Right cardiac atrium (tissue), 5 donors: ENCODE measurements around the gene SLC20A1. TPM values are rescaled to one million over a fixed set of nuclear protein-coding genes. Genes with fewer than 3 reads are reported as not detected.
"Not testable (repeated sequence)": the region's sequence is repeated elsewhere in the genome, so short reads cannot be mapped to it uniquely, and the experiment has no call there.

Source experiments
- ATAC-seq, 2 donors: fragments of 200-7000 bp; cut with Tn5 transposase; one replicate each; pipeline versions ENCODE4 v1.8.0 to v1.9.1; 2020; ENCODE audit warnings: moderate library complexity in 2 of 2, mild to moderate bottlenecking in 1 of 2
- DNase-seq, 3 donors: peaks; one replicate each; pipeline ENCODE4 v3.0.0-alpha.2; 2020
- H3K27ac ChIP-seq: one replicate; pipeline ENCODE4 v1.5.1; 2013; ENCODE audit warnings: mild to moderate bottlenecking, low read length, control low read depth, moderate library complexity
- H3K27me3 ChIP-seq: one replicate; pipeline ENCODE4 v1.6.1; 2013; ENCODE audit not compliant: control insufficient read depth, insufficient read depth
- H3K4me1 ChIP-seq: one replicate; pipeline ENCODE4 v1.6.1; 2013; ENCODE audit warnings: low read length; ENCODE audit not compliant: control insufficient read depth, insufficient read depth
- H3K4me3 ChIP-seq: one replicate; pipeline ENCODE4 v1.5.1; 2013; ENCODE audit warnings: low read length, control low read depth
- H3K9me3 ChIP-seq: one replicate; pipeline ENCODE4 v1.6.1; 2013; ENCODE audit warnings: low read length; ENCODE audit not compliant: control insufficient read depth
- WGBS: extraction: QIAGEN DNeasy Blood & Tissue Kit; methylation state at CpG from one replicate; pipeline ENCODE4 v1.1.7; 2013; 5-methylcytosine and 5-hydroxymethylcytosine counted together
- intact Hi-C, 4 donors: fragments of 100-400 bp; cut with DNase I; formaldehyde crosslinking; loops; one replicate each; pipeline versions ENCODE4 v1.11.0 to v1.14.0; 2022 to 2023
- polyA plus RNA-seq: library from polyadenylated mRNA; stranded (reverse); fragments of 200-250 nt; gene quantifications from one replicate; pipeline ENCODE4 v1.2.3, GENCODE V29; 2013
- total RNA-seq, 4 donors: library from RNA; stranded (reverse); fragmentation: NEBNext Ultra II Directional; extraction: Animal tissue kit (Norgen Biotek cat#: 25700); gene quantifications; one replicate each; pipeline ENCODE4 v1.2.1, GENCODE V29; 2021
- donor health status: healthy with polysubstance abuse.
- donor health status: DM: no; HTN: yes; CAD: no.
- donor health status: DM: no; HTN: no; CAD: no.
- donor health status: DM: no; HTN: yes; CAD: no; lungs with severe emphysema.
- donor health status: DM: yes; HTN: yes; CAD: no.

Gene SLC20A1
- total and polyA plus RNA-seq, 5 donors: 8.6 to 24.2 (median 14.9) TPM

DNA sequence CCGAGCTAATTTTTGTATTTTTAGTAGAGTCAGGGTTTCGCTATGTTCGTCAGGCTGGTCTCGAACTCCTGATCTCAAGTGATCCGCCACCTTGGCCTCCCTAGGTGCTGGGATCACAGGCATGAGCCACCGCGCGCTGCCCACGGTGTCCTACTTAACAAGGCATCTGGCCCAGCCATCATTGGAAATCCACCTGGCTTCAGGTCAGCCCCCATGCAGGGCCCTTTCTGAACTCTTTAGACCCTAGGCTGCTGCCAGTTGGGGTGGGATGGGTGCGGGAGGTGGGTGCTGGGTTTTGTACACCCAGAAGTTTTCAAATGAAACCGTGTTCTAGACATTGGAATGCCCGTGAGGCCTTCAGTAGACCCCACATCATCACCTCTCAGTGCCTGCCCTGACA, 48.4 kb downstream of the SLC20A1 start:
- no peak for ATAC-seq

GRCh38 chr2:112698834-112699515, 53.2 kb downstream of the SLC20A1 start:
- 78% methylated on average over 3 of the region's 3 CpGs for WGBS
- intact Hi-C loops: loop anchor here in 2 of 4 donors (10.0 kb wide), 1 partner anchor 74 kb away; no protein-coding TSS in a partner anchor

More for the DNA sequence above, 48.4 kb downstream of the SLC20A1 start:
- Histone ChIP-seq H3K9me3 (no peaks in the 10 kb centered on the region), H3K27ac (no peak overlapping the region), H3K27me3 (no peaks in the 10 kb centered on the region), H3K4me3 (no peak overlapping the region), H3K4me1 (no peaks in the 10 kb centered on the region)
- DNase-seq: no peak
- intact Hi-C loops: loop anchor here in 2 of 4 donors (10.0 kb wide), 1 partner anchor 69 kb away; no protein-coding TSS in a partner anchor
- 96% methylated on average over 12 of the region's 12 CpGs for WGBS

GRCh38 chr2:112699984-112700667, 54.4 kb downstream of the SLC20A1 start:
- no peak overlapping the region for H3K4me3 ChIP-seq
- H3K27me3 ChIP-seq: no peaks in the 10 kb centered on the region
- intact Hi-C loops: loop anchor here in 2 of 4 donors (10.0 kb wide), 1 partner anchor 75 kb away; no protein-coding TSS in a partner anchor
- 71% methylated on average over 3 of the region's 3 CpGs for WGBS
- H3K27ac ChIP-seq: no peak overlapping the region
- DNase-seq (no peak), ATAC-seq (peak; percentile 24 to 25)
- no peaks in the 10 kb centered on the region for H3K4me1 ChIP-seq
- no peaks in the 10 kb centered on the region for H3K9me3 ChIP-seq

More at GRCh38 chr2:112698834-112699515, 53.2 kb downstream of the SLC20A1 start:
- Histone ChIP-seq H3K4me3 (no peak overlapping the region), H3K9me3 (no peaks in the 10 kb centered on the region), H3K27ac (no peak overlapping the region), H3K27me3 (no peaks in the 10 kb centered on the region), H3K4me1 (no peaks in the 10 kb centered on the region)
- DNase-seq: no peak
- no peak for ATAC-seq

DNA sequence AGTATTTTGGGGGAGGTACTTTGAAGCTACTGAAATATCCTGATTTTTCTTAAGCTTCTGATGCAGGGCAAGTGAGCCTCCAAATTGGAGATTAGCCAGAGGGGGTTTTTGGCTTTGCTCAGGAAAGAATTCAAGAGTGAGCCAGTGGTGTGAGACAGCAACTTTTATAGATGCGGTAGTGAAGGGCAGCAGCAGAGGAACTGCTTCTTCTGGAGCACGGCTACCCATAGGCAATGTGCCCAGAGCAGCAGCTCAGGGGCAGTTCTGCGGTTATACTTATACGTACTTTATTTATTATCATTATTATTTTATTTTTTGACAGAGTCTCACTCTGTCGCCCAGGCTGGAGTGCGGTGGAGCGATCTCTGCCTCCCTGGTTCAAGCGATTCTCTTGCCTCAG, 55.3 kb downstream of the SLC20A1 start:
- no peak overlapping the region for H3K27ac ChIP-seq
- 67% methylated on average over 8 of the region's 8 CpGs for WGBS

GRCh38 chr2:112703684-112704083, 57.9 kb downstream of the SLC20A1 start:
- Histone ChIP-seq H3K4me3 (no peak overlapping the region), H3K4me1 (no peaks in the 10 kb centered on the region), H3K27me3 (no peaks in the 10 kb centered on the region), H3K9me3 (no peaks in the 10 kb centered on the region), H3K27ac (no peak overlapping the region)
- ATAC-seq (no peak), DNase-seq (no peak)
- intact Hi-C loops: no loop called here
- WGBS: 43% methylated on average over 2 of the region's 2 CpGs

More for the DNA sequence above, 55.3 kb downstream of the SLC20A1 start:
- no peaks in the 10 kb centered on the region for H3K4me1 ChIP-seq
- no peak overlapping the region for H3K4me3 ChIP-seq
- no peaks in the 10 kb centered on the region for H3K27me3 ChIP-seq
- DNase-seq (no peak), ATAC-seq (peak; percentile 45 to 54)
- no peaks in the 10 kb centered on the region for H3K9me3 ChIP-seq
- intact Hi-C loops: no loop called here

GRCh38 chr2:112705575-112705974, 59.8 kb downstream of the SLC20A1 start:
- H3K27ac ChIP-seq: no peak overlapping the region
- H3K4me3 ChIP-seq: no peak overlapping the region
- DNase-seq: no peak
- no peak for ATAC-seq
- 94% methylated on average over 4 of the region's 4 CpGs for WGBS
- H3K9me3 ChIP-seq: no peaks in the 10 kb centered on the region
- no peaks in the 10 kb centered on the region for H3K4me1 ChIP-seq
- no peaks in the 10 kb centered on the region for H3K27me3 ChIP-seq
- intact Hi-C loops: no loop called here

- 35% methylated on average over 5 of the region's 5 CpGs for WGBS
- H3K27me3 ChIP-seq: no peaks in the 10 kb centered on the region
- intact Hi-C loops: no loop called here
- H3K4me3 ChIP-seq: no peak overlapping the region
- no peaks in the 10 kb centered on the region for H3K4me1 ChIP-seq
- DNase-seq (no peak), ATAC-seq (no peak)
- H3K27ac ChIP-seq: no peak overlapping the region
- H3K9me3 ChIP-seq: no peaks in the 10 kb centered on the region
Measured at GRCh38 chr2:112706170-112706664, 60.5 kb downstream of the SLC20A1 start.

DNA sequence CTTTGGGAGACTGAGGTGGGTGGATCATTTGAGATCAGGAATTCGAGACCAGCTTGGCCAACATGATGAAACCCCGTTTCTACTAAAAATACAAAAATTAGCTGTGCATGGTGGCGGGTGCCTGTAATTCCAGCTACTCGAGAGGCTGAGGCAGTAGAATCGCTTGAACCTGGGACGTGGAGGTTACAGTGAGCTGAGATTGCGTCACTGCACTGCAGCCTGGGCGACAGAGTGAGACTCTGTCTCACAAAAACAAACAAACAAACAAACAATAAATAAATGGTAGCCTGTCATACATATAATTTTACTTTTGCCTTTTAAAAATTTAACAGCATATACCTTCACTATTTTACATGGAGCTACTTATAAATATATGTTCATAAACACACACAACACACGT, 61.2 kb downstream of the SLC20A1 start:
- H3K27me3 ChIP-seq, H3K4me1 ChIP-seq, H3K27ac ChIP-seq, DNase-seq, ATAC-seq, intact Hi-C loops, H3K9me3 ChIP-seq, H3K4me3 ChIP-seq: not testable (repeated sequence)
- WGBS: 82% methylated on average over 9 of the region's 9 CpGs

- no peak for ATAC-seq
- no peak for DNase-seq
- Histone ChIP-seq H3K4me1 (no peaks in the 10 kb centered on the region), H3K27me3 (no peaks in the 10 kb centered on the region), H3K27ac (no peak overlapping the region), H3K9me3 (no peaks in the 10 kb centered on the region), H3K4me3 (no peak overlapping the region)
- WGBS: 47% methylated on average over 10 of the region's 10 CpGs
- intact Hi-C loops: no loop called here
Measured at GRCh38 chr2:112708968-112709367, 63.2 kb downstream of the SLC20A1 start.

DNA sequence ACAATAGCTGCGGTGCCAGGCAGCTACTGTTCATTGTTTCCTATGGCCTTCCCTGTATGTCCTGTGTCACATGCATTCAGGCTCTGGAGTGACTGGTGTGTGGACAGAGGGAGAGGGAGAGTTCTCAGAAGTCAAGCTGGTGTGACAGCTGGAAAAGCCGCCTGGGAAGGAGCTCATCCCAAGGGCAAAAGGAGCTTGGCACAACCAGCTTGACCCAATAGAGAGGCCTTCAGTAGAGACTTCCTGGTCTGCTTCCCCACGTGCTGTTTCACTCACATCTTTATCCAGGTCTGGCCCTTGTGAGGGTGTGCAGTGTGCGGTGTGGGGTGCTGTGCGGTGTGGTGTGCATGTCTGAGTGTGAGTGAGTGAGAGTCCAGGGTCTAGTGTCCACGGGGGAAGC, 64.0 kb downstream of the SLC20A1 start:
- Histone ChIP-seq H3K27ac (no peak overlapping the region), H3K9me3 (no peaks in the 10 kb centered on the region), H3K4me1 (no peaks in the 10 kb centered on the region), H3K4me3 (no peak overlapping the region), H3K27me3 (no peaks in the 10 kb centered on the region)
- no peak for DNase-seq
- 80% methylated on average over 6 of the region's 6 CpGs for WGBS
- no peak for ATAC-seq
- intact Hi-C loops: no loop called here
